ENCODE measurements around the gene RB1.
"Not testable (repeated sequence)": the region's sequence is repeated elsewhere in the genome, so short reads cannot be mapped to it uniquely, and the experiment has no call there.

RB1 gene

DNA sequence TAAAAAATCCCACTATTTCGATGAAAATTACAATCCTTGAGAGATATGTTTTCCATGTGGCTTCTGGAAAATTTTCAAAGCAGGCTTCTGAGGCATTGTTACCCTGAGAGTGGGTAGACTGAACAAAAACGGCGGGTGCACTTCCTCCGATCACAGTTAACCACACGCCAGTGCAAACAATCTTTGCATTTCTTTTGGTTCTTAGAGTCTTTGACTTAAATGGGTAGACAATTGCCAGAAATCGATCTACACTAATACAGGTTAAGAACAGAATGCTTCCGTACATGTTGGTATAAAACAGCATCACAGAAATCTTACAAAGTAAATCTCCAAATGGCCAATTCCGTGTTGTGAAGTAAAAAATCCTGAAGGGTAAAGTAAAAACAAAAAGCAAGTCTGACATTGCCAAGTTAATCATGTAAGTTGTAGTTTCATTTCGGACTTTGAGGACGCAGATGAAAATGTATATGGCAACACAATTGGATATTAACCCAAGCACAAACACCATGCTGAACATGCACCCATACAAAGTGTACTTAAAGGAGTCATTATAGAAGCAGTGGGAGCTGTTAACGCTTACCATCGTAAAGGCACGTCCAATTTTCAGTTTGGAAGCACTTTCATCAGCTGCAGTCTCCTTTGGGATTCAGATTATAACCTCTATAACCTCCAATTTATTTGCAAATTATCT is 108.4 kb downstream of the RB1 start:
- FAIRE-seq = no peak

DNA sequence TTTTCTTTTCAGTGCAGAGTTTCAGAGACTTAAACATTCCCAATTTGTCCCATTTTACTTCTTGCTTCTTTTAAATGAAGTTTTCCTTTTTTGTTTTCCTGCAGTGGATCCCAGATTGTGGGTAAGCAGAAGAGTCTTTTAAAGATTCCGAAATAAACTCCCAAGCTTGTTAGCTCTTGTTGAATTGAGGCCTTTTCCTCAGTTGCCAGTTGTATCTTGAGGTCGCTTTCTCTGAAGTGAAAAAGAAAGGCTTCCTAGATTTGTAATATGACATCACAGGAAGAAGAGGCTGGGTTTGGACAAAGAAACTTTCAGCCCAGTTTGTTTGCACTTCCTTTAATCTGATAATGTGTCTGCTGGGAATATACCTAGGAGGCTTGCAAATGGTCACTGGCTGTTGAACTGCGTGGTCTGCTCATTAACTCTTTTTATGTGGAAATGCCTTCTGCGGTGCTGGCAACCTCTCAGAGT is 109.4 kb downstream of the RB1 start, which contains the start of gene LPAR6:
LPAR6 (minus strand) TSS at position 233 of the 471 bp plus-strand sequence. CDS start 690 bp downstream, outside the sequence.
- peak; percentile 92 for FAIRE-seq

DNA sequence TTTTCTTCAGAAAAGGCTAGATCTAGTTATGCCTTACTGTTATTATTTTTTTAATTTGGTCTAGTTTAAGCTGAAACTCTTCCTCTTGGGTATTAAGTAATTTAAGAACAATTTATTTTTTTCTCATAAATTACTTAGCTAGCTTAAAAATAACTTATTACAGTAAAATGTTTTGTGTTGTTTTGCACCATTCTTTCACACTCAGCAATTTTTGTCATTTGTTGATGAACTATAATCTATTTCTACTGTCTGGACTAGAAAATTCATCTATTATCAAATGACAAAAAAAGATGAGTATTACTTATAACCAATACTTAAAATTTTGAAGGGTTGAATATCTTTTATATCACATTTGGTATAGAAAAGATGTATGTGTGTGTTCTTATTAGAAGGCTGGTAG is 111.0 kb downstream of the RB1 start:
- peak; percentile 58 for FAIRE-seq

DNA sequence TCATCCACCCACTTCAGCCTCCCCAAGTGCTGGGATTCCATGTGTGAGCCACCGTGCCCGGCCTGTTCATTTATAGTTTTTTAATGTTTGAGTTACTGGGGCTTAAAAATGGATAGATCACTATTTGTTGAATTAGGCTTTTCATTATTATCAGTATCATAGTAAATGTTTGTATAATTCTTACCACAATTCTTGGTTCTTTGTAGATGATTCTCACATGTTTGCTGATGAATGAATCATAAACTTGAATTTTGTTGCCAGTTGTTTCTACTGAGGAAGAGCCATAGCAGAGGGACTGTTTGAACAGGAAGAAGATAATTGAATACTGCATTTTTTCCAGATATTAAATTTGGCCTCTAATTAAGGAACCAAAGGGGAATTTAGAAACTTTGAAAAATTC is 112.0 kb downstream of the RB1 start:
- no peak for FAIRE-seq

- not testable (repeated sequence) for FAIRE-seq
Measured at GRCh38 chr13:48422003-48422402, 118.5 kb downstream of the RB1 start.

- no peak for FAIRE-seq
Measured at GRCh38 chr13:48424212-48424611, 120.7 kb downstream of the RB1 start.

GRCh38 chr13:48426052-48426451 is 122.5 kb downstream of the RB1 start:
- FAIRE-seq = no peak

DNA sequence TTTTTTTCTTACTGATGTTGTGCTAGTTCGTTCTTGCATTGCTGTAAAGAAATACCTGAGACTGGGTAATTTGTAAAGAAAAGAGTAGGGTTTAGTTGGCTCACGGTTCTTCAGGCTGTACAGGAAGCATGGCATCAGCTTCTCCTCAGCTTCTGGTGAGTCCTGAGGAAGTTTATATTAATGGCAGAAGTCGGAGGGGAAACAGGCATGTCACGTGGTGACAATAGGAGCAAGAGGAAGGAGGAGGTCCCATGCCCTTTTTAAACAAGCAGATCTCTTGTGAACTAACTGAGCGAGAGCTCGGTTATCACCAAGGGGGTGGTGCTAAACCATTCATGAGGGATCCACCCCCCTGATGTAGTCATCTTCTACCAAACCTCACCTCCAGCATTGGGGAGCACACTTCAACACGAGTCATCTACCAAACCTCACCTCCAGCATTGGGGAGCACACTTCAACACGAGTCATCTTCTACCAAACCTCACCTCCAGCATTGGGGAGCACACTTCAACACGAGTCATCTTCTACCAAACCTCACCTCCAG is 123.3 kb downstream of the RB1 start:
- not testable (repeated sequence) for FAIRE-seq

GRCh38 chr13:48429036-48429435 is 125.5 kb downstream of the RB1 start:
- no peak for FAIRE-seq

DNA sequence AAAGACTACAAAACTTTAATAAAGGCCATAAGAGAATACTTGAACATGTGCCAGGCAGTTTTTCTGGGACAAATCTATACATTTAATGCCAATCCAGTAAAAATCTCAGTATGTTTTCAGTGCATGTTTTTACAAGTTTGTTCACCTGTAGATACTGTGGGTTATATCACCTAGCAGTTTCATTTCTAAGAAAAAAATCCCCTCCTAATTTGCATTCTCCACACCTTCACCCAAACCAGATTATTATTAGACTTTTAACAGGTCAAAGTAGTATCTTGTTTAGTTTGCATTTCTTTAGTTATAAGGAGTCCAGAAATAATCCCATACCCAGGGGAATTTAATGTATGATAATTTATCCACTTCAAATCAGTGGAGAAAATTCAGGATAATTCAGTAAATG is 126.3 kb downstream of the RB1 start:
- no peak for FAIRE-seq

DNA sequence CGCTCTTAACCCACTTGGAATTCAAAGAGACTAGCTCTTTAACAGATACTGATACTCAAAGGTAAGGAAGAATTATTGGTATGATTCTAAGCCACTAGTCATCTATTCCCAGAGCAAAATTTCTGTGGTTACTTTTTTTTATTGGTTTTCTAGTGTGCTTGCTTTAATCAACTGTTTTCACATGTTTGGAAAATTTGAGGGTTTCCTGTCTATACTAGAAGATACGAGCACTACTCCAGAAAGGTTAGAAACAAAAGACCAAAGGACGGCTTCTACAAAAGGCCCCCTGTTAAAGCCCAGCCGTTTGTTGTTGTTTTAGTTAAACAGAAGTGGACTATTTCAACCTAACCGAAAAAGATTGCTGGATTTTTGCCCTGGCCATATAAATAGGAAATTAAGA is 127.9 kb downstream of the RB1 start:
- FAIRE-seq = peak; percentile 93

DNA sequence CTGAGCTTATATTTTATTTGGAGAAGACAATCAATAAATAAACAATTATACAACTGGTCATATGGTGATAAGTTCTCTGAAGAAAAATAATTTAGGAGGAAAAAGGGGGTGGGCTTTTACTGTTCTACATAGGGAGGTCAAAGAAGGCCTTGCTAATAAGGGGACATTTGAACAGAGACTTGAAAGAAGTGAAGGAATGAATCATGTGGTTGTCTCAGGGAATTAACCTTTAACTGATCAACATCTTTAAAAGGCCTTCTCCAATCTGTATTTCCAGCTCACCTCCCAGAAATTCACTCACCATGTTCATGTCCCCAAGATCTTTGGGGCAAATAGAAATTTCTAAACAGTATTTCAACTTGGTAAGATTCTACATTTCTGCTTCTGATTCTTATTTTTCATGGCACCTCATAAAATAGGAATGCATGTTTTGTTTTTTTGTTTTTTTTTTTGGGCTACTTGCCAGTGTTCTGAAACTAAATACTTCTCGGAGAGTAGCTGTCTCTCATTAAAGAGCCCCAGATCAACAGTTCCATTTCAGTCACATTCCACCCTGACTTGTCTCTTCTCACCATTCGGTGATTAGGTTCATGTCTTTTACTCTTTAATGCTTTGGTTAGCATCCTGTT is 128.6 kb downstream of the RB1 start:
- FAIRE-seq = no peak

DNA sequence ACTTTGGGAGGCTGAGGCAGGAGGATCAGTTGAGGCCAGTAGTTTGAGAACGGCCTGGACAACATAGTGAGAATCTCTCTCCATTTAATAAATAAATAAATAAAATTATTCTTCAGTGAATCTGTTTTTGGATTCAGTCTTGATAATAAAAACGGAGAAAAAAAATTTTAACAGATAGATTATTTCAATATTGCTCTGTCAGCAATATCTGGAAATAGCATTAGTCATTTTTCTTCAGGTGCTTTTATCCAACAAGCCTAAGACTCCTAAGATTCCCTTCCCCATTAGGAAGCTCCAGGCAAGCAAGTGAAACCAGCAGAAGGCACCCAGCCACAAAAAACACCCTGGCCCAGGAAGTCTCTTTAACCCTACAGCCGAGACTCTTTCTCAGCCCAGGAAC is 130.6 kb downstream of the RB1 start:
- FAIRE-seq = no peak

DNA sequence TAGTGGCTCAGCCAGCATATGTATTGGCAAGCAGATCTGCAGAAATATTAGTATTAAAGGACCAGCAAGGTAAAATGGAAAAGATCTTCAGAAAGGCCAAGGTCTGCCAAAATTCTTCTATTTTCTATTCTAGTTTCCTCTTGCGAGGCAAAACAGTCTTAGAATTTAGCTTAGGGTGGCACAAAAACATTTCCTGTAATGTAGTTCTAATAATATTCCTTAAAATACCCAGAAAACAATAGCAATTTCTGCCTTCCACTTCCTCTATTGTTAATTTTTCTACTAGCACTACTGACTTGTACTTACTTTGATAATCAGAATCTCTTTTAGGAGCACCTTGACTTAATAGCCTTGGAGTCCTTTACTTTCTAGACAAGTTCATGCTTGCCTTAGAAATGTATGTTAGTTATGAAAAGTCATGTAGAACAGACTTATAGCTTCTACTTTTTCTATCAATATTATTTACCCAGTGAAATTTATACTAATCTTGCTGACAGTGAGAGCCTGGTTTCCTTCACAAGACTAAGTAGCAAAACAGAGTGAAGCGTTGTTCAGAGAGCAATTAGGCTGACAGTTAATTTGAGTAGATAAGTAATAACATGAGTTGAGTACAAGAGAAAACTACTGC is 133.2 kb downstream of the RB1 start:
- FAIRE-seq = no peak

DNA sequence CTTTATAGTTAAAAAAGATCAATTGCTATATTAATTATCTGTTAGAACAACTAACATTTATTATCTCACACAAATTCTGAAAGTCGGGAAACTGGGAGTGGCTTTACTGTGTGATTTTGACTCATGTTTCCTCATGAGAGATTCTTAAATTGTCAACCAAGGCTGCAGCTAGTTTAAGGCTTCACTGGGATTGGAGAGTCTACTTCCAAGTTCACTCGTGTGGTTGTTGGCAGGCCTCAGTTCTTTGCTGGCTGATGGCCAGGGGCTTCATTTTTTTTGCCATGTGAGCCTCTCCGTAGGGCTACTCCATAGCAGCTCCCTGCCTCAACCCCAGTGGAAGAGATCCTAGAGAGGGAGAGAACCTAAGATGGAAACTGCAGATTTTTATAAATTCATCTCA is 133.8 kb downstream of the RB1 start:
- no peak for FAIRE-seq

DNA sequence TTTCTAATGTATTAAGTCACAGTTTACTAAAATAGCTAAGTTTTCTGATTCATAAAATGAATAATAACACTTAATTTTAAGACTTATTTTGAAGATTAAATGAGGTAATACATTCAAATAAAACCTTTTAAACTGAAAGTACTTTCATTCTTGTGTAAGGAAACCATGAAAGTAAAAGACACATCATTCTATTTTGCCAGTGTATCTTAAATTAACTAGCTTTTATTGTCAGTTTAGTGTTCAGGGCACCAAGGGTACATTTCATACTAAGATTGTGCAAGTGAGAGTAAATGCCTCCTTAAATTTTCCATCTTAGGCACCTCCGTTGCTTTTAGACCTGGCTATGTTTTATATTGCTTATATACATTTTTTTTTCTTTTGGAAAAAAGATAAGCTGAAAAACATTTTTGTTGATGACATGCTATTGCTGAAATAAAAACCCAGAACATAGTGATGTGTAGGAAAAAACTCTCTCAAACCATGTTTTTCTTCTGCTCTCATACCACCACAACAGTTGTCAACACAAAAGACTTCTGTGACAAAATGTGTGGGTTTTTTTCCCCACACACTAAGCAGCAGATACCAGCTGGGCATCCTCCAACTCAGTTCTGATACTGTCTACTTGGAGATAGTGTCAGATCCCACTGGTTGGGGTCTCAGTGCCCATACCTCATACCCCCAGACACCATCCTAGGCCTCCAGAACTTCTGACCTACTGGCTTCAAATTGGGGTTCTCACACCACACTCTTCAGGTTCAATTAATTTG is 140.1 kb downstream of the RB1 start:
- no peak for FAIRE-seq

DNA sequence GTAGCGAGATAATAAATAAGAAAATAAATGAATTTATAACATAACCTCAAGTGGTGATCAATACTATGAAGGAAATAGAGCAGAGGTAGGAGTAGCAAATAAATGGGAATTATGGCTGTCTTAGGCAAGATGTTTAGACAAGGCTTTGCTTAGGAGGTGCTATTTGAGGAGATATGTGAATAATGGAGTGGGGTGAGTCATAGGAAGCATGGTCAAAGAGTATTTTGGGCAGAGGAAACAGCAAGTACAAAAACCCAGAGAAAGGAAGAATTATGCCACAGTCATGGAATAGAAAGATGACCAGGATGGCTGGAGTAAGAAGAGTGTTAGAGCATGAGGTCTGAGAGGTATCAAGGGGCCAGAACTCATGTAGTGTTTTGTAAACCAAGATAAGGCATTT is 142.9 kb downstream of the RB1 start:
- FAIRE-seq = no peak

DNA sequence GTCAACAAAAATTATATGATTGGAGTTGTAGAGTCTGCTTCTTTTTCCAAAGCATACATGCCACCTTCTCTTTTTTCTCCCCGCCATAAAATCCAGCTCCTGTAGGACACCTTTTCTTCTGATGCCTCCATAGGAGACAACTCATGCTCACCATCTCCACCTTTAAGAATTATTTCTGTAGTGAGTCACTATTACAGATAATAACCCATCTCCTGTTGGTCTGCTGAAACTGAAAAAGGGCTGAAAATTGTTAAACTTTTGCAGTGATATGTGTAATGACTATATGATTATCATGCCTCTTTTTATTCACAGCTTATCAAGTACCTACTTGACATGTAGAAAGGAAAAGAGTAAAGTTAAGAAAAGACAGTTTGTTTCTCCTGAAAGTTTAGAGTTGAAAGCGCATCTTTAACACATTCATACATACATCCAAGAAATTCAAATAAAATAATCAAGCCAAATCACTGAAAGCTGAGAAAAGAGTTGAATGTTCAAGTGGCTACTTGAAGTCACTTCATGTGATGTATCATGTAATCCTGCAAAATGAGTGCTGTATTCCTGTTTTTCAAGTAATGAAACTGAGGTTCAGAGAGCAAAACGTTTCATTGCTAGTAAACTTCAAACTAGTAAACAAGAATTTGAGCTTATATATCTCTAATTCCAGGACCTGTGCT is 144.9 kb downstream of the RB1 start:
- FAIRE-seq = no peak

DNA sequence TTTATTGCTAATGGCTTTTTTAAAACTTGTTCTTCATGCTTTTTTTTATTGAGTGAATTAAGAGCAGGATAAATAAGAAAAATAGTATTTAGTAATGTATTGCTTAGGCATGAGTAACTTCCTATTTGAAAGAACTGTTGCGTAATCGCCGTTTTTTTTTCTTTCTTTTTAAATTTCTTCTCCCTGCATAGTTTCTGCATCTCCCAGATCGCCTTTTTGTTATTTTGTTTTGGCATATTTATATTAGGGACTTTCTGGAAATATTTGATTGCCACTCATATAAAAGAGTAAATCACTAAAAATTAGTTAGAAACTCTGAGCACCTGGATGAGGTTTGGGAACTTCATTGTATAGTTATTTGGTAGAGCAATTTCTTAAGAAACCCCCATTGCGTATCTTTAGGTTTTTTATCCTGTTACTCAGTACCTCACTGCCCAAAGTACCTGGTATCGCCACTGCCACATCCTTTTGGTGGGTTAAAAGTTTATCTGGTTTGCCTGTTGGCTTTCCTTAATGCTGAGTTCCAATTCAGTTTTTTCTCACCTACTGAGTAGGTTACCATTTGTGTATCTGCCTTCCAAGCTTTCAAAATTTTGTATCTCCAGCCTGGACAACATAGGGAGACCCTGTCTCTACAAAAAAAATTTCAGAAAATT is 145.5 kb downstream of the RB1 start:
- peak; percentile 88 for FAIRE-seq

DNA sequence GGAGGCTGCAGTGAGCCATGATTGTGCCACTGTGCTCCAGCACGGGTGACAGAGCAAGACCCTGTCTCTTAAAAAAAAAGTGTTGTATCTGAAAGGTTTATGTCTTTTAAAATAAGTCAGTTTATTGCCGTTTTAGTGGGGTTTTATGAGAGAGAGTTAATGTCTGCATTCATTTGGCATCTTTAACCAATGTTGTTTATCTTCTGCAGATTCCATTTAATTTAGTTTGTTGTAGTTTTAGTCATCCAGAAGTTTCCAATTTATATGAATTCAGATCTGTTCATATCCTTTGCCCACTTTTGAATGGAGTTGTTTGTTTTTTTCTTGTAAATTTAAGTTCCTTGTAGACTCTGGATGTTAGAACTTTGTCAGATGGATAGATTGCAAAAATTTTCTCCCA is 146.1 kb downstream of the RB1 start:
- FAIRE-seq = peak; percentile 80

- not testable (repeated sequence) for FAIRE-seq
Measured at GRCh38 chr13:48451196-48451595, 147.6 kb downstream of the RB1 start.

GRCh38 chr13:48456546-48456945 is 153.0 kb downstream of the RB1 start:
- no peak for FAIRE-seq

All from endometrium (tissue), 2 donors.